Measurements from ENCODE around the gene TMEM52B. TPM values are rescaled to one million over a fixed set of nuclear protein-coding genes. Genes with fewer than 3 reads are reported as not detected.

Gene TMEM52B
- under 1 TPM in 1 of 4 donors, not detected in 3; 0.16 TPM for total RNA-seq

DNA sequence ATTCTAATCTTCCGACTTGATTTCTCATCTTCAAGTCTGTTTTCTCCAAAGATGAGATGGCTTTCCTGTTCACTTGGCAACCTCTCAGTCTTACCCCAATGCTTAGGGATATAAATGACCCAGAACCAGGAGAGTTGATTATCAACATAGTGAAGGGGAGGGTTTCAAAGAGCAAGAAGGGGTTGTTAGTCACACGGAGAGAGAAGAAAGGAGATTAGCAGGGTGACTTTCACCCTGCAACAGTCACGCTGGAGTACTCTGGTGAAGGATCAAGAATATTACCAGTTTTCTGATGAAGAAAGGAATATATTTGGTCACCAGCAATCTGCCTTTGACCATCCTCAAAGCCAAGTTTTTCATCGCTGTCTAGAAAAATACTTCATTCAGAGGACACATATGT lies at the start of gene TMEM52B:
Gene TMEM52B, plus strand, starts transcription at position 212 of the 400 bp plus-strand sequence. CDS start 543 bp downstream, outside the sequence.
- no peak within 1 kb of the TSS for H3K4me3 ChIP-seq
- H3K27ac ChIP-seq, result no peak within 1 kb of the TSS
- H3K36me3 ChIP-seq, result no peaks in the 10 kb centered on the region
- no peak for DNase-seq (ENCODE audit: low spot score in 2 of 2)
- peaks cover 11% of the 10 kb centered on the region for H3K4me1 ChIP-seq
- H3K9me3 ChIP-seq, result no peaks in the 10 kb centered on the region
- 83% methylated on average over 4 of the region's 4 CpGs for WGBS
- no peak for TF ChIP-seq EP300 (IDR thresholded peaks at IDR 0.05)
- TF ChIP-seq, protein P1, sequence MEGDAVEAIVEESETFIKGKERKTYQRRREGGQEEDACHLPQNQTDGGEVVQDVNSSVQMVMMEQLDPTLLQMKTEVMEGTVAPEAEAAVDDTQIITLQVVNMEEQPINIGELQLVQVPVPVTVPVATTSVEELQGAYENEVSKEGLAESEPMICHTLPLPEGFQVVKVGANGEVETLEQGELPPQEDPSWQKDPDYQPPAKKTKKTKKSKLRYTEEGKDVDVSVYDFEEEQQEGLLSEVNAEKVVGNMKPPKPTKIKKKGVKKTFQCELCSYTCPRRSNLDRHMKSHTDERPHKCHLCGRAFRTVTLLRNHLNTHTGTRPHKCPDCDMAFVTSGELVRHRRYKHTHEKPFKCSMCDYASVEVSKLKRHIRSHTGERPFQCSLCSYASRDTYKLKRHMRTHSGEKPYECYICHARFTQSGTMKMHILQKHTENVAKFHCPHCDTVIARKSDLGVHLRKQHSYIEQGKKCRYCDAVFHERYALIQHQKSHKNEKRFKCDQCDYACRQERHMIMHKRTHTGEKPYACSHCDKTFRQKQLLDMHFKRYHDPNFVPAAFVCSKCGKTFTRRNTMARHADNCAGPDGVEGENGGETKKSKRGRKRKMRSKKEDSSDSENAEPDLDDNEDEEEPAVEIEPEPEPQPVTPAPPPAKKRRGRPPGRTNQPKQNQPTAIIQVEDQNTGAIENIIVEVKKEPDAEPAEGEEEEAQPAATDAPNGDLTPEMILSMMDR (IDR thresholded peaks at IDR 0.05), result no peak
- TF ChIP-seq POLR2A (IDR thresholded peaks at IDR 0.05), result no peak
- TF ChIP-seq POLR2AphosphoS5 (IDR thresholded peaks at IDR 0.05), result no peak
- H3K27me3 ChIP-seq, result peaks cover 4% of the 10 kb centered on the region

DNA sequence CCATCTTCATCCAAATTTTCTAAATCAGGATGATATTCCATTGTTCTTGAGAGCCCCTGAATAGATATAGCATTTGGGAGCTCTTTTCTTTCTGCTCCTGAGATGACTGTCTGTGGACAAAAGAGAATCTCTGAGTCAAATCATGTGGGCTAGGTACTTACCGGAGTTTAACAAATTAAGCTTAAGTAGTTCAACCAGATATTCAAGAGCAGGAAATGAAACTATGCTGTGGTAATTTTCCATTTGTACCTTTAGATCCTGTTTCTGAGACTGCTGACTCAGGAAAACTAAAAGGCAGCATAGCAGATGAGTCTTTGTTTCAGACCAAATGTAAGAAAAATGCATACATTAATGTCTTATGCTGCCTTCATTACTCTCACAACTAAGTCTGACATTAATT lies 48.8 kb upstream of the TMEM52B start, which contains the start of gene CLEC7A:
Gene CLEC7A, minus strand, starts transcription at position 158 of the 400 bp plus-strand sequence. Its CDS starts 117 bp downstream, at position 41.
- Histone ChIP-seq H3K4me1 (peaks cover 17% of the 10 kb centered on the region), H3K27ac (peak within 1 kb of the TSS; percentile 45), H3K36me3 (no peaks in the 10 kb centered on the region), H3K27me3 (no peaks in the 10 kb centered on the region), H3K4me3 (peak within 1 kb of the TSS; percentile 30), H3K9me3 (no peaks in the 10 kb centered on the region)
- no peak for DNase-seq (ENCODE audit: low spot score in 2 of 2)
- 28% methylated on average over 1 of the region's 1 CpG for WGBS
- no peak for TF ChIP-seq EP300 (IDR thresholded peaks at IDR 0.05)
- TF ChIP-seq, protein P1 (IDR thresholded peaks at IDR 0.05), result no peak

DNA sequence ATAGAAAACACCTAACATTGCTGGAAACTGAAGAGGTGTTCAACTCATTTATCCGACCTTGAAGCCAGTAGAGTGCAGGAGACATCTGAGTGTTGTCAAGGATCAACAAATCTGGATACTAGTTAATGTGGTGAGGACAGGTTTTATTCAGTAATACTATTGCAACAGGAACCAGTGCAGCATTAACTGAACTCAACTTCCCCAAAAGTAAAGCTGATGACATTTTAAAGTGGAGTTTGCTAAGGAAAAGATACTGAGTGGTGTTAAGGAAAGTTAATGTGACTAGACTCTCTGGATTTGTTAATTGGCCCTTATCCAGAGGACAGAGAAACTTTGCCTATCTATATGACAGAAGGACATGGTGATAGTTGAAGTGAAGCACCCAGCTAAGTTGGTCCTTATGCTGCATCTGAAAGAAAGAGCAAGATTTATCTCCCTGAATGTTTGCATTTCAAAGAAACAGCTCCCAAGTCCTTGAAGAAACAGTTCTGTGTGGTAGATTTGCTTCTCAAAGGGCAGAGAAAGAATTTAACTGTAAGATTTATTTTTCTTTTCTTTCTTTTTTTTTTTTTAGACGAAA lies 47.6 kb upstream of the TMEM52B start:
- TF ChIP-seq POLR2A (IDR thresholded peaks at IDR 0.05), result no peak
- TF ChIP-seq EP300 (IDR thresholded peaks at IDR 0.05), result no peak
- TF ChIP-seq, protein P1 (IDR thresholded peaks at IDR 0.05), result no peak
- no peak for TF ChIP-seq POLR2AphosphoS5 (IDR thresholded peaks at IDR 0.05)
- 65% methylated on average over 2 of the region's 2 CpGs for WGBS
- H3K9me3 ChIP-seq, result no peaks in the 10 kb centered on the region
- H3K4me1 ChIP-seq, result peaks cover 17% of the 10 kb centered on the region
- no peaks in the 10 kb centered on the region for H3K36me3 ChIP-seq
- DNase-seq (ENCODE audit: low spot score in 2 of 2), result no peak
- no peaks in the 10 kb centered on the region for H3K27me3 ChIP-seq
- H3K4me3 ChIP-seq, result no peak overlapping the region
- no peak overlapping the region for H3K27ac ChIP-seq

DNA sequence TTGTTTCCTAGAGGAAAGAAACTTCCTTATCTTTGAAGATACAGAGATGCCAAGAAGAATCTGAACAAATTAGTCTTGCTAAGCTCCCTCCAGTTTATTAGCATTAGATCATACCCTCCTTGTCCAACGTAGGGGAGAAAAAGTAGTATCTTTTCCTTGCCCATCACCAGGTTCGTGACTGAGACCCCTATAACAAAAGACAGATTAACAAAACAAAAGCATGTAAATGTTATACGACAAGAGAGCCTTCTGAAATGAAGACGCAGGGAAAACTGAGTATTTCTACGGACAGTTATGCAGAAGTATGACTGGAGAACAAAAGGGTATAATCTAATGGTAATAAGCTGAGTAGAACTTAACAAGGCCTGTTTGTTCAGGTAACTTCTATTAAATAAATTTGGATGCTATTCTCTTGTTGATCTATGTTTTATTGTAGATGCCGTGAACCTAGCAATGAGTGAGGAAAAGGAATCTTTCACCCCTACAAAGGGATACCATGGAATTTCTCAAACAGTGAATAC lies 45.9 kb upstream of the TMEM52B start:
- WGBS, result 78% methylated on average over 6 of the region's 6 CpGs

DNA sequence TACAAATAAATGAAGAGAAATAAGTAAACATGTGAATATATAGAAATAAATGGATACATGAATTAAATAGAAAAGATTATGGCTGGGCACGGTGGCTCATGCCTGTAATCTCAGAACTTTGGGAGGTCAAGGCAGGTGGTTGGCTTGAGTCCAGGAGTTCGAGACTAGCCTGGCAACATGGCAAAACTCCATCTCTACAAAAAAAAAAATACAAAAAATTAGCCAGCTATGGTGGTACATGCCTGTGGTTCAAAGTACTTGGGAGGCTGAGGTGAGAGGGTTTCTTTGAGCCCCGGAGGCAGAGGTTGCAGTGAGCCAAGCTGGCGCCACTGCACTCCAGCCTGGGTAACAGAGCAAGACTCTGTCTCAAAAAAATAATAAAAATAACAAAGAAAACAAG lies 43.7 kb upstream of the TMEM52B start:
- 62% methylated on average over 4 of the region's 4 CpGs for WGBS
- H3K27ac ChIP-seq, result no peak overlapping the region
- DNase-seq (ENCODE audit: low spot score in 2 of 2), result no peak
- TF ChIP-seq EP300 (IDR thresholded peaks at IDR 0.05) (no peak), POLR2AphosphoS5 (IDR thresholded peaks at IDR 0.05) (no peak), POLR2A (IDR thresholded peaks at IDR 0.05) (no peak)
- TF ChIP-seq, protein P1 (IDR thresholded peaks at IDR 0.05), result no peak
- H3K4me3 ChIP-seq, result no peak overlapping the region
- no peaks in the 10 kb centered on the region for H3K9me3 ChIP-seq
- H3K27me3 ChIP-seq, result no peaks in the 10 kb centered on the region
- H3K36me3 ChIP-seq, result no peaks in the 10 kb centered on the region
- peaks cover 13% of the 10 kb centered on the region for H3K4me1 ChIP-seq

More for the DNA sequence above, 45.9 kb upstream of the TMEM52B start:
- Histone ChIP-seq H3K4me1 (peaks cover 17% of the 10 kb centered on the region), H3K4me3 (no peak overlapping the region), H3K27me3 (no peaks in the 10 kb centered on the region), H3K9me3 (no peaks in the 10 kb centered on the region), H3K27ac (no peak overlapping the region), H3K36me3 (no peaks in the 10 kb centered on the region)
- DNase-seq (ENCODE audit: low spot score in 2 of 2), result no peak
- TF ChIP-seq EP300 (IDR thresholded peaks at IDR 0.05), result no peak
- TF ChIP-seq POLR2AphosphoS5 (IDR thresholded peaks at IDR 0.05), result no peak
- TF ChIP-seq, protein P1 (IDR thresholded peaks at IDR 0.05), result no peak
- no peak for TF ChIP-seq POLR2A (IDR thresholded peaks at IDR 0.05)

Measured in suprapubic skin (tissue), 4 donors.